ENCODE measurements around the gene KCTD1.
A peak's percentile ranks its signal among the peaks of the same experiment; 100 is the strongest.

KCTD1 gene

GRCh38 chr18:26575865-26576217 is 27.5 kb upstream of the KCTD1 start:
- no peak for DNase-seq
- Histone ChIP-seq H3K4me3 (ENCODE audit: low read depth, low read length) (no peak overlapping the region), H3K18ac (ENCODE audit: low read length) (no peak overlapping the region), H4K91ac (ENCODE audit: low read depth, low read length) (no peak overlapping the region), H3K9ac (ENCODE audit: low read length) (no peak overlapping the region), H3K23ac (ENCODE audit: low read length) (no peak overlapping the region), H3K79me1 (ENCODE audit: low read length) (no peaks in the 10 kb centered on the region), H2BK5ac (ENCODE audit: low read depth, low read length, poor library complexity) (no peak overlapping the region), H3K9me3 (ENCODE audit: insufficient read depth, low read depth, low read length) (no peaks in the 10 kb centered on the region), H2AK5ac (ENCODE audit: low read length) (no peak overlapping the region), H3K4me2 (ENCODE audit: low read length) (peak overlapping the region; percentile 92), H3K36me3 (ENCODE audit: control insufficient read depth in 1 of 2, insufficient read depth in 2 of 2, low read length in 2 of 2) (no peaks in the 10 kb centered on the region), H2AFZ (ENCODE audit: insufficient read depth, low read length, poor library complexity) (no peak overlapping the region), H3K27me3 (ENCODE audit: insufficient read depth, low read length) (no peaks in the 10 kb centered on the region), H3K79me2 (ENCODE audit: control insufficient read depth, insufficient read depth, low read length, poor library complexity) (no peaks in the 10 kb centered on the region), H2BK12ac (ENCODE audit: low read length) (no peak overlapping the region), H2BK120ac (ENCODE audit: insufficient read depth, low read length, poor library complexity) (no peak overlapping the region), H4K8ac (ENCODE audit: low read depth, low read length) (no peak overlapping the region), H4K12ac (ENCODE audit: low read depth, low read length) (no peak overlapping the region), H3K14ac (ENCODE audit: low read length) (no peak overlapping the region), H3K4ac (ENCODE audit: low read depth, low read length) (no peak overlapping the region), H3K4me1 (ENCODE audit: control insufficient read depth in 1 of 2, insufficient read depth in 2 of 2, low read length in 2 of 2) (no peaks in the 10 kb centered on the region), H3K27ac (ENCODE audit: low read depth, low read length) (no peak overlapping the region)
- WGBS (ENCODE audit: extremely low coverage, insufficient coverage, insufficient read length): no CpG with 5 or more reads among the region's 8 CpGs

GRCh38 chr18:26574958-26575864 is 26.9 kb upstream of the KCTD1 start:
- H4K12ac ChIP-seq (ENCODE audit: low read depth, low read length): no peak overlapping the region
- H3K23ac ChIP-seq (ENCODE audit: low read length): no peak overlapping the region
- H3K9ac ChIP-seq (ENCODE audit: low read length): peak overlapping the region; percentile 74
- H3K14ac ChIP-seq (ENCODE audit: low read length): no peak overlapping the region
- no peak overlapping the region for H2BK5ac ChIP-seq (ENCODE audit: low read depth, low read length, poor library complexity)
- H3K9me3 ChIP-seq (ENCODE audit: insufficient read depth, low read depth, low read length): no peaks in the 10 kb centered on the region
- H2AFZ ChIP-seq (ENCODE audit: insufficient read depth, low read length, poor library complexity): no peak overlapping the region
- peak overlapping the region; percentile 92 for H3K4me2 ChIP-seq (ENCODE audit: low read length)
- H4K8ac ChIP-seq (ENCODE audit: low read depth, low read length): no peak overlapping the region
- H3K36me3 ChIP-seq (ENCODE audit: control insufficient read depth in 1 of 2, insufficient read depth in 2 of 2, low read length in 2 of 2): no peaks in the 10 kb centered on the region
- peak overlapping the region; percentile 66 for H3K4me3 ChIP-seq (ENCODE audit: low read depth, low read length)
- no peaks in the 10 kb centered on the region for H3K79me2 ChIP-seq (ENCODE audit: control insufficient read depth, insufficient read depth, low read length, poor library complexity)
- no peak overlapping the region for H3K4ac ChIP-seq (ENCODE audit: low read depth, low read length)
- peak overlapping the region; percentile 9 for H4K91ac ChIP-seq (ENCODE audit: low read depth, low read length)
- peak overlapping the region; percentile 21 for H3K27ac ChIP-seq (ENCODE audit: low read depth, low read length)
- no peak overlapping the region for H2AK5ac ChIP-seq (ENCODE audit: low read length)
- no peaks in the 10 kb centered on the region for H3K79me1 ChIP-seq (ENCODE audit: low read length)
- no peaks in the 10 kb centered on the region for H3K4me1 ChIP-seq (ENCODE audit: control insufficient read depth in 1 of 2, insufficient read depth in 2 of 2, low read length in 2 of 2)
- no peak overlapping the region for H3K18ac ChIP-seq (ENCODE audit: low read length)
- WGBS (ENCODE audit: extremely low coverage, insufficient coverage, insufficient read length): no CpG with 5 or more reads among the region's 27 CpGs
- DNase-seq: peak in 1 of 2 donors; percentile 29
- no peak overlapping the region for H2BK12ac ChIP-seq (ENCODE audit: low read length)
- H3K27me3 ChIP-seq (ENCODE audit: insufficient read depth, low read length): no peaks in the 10 kb centered on the region
- no peak overlapping the region for H2BK120ac ChIP-seq (ENCODE audit: insufficient read depth, low read length, poor library complexity)

- Histone ChIP-seq H3K4ac (ENCODE audit: low read depth, low read length) (no peak overlapping the region), H3K79me1 (ENCODE audit: low read length) (no peaks in the 10 kb centered on the region), H3K79me2 (ENCODE audit: control insufficient read depth, insufficient read depth, low read length, poor library complexity) (no peaks in the 10 kb centered on the region), H3K4me1 (ENCODE audit: control insufficient read depth in 1 of 2, insufficient read depth in 2 of 2, low read length in 2 of 2) (no peaks in the 10 kb centered on the region), H2AFZ (ENCODE audit: insufficient read depth, low read length, poor library complexity) (no peak overlapping the region), H2BK5ac (ENCODE audit: low read depth, low read length, poor library complexity) (no peak overlapping the region), H3K27ac (ENCODE audit: low read depth, low read length) (no peak overlapping the region), H3K23ac (ENCODE audit: low read length) (no peak overlapping the region), H4K12ac (ENCODE audit: low read depth, low read length) (no peak overlapping the region), H4K8ac (ENCODE audit: low read depth, low read length) (no peak overlapping the region), H2BK12ac (ENCODE audit: low read length) (no peak overlapping the region), H3K36me3 (ENCODE audit: control insufficient read depth in 1 of 2, insufficient read depth in 2 of 2, low read length in 2 of 2) (no peaks in the 10 kb centered on the region), H3K18ac (ENCODE audit: low read length) (no peak overlapping the region), H3K4me3 (ENCODE audit: low read depth, low read length) (no peak overlapping the region), H3K4me2 (ENCODE audit: low read length) (no peak overlapping the region), H3K27me3 (ENCODE audit: insufficient read depth, low read length) (no peaks in the 10 kb centered on the region), H3K9ac (ENCODE audit: low read length) (no peak overlapping the region), H2AK5ac (ENCODE audit: low read length) (no peak overlapping the region), H2BK120ac (ENCODE audit: insufficient read depth, low read length, poor library complexity) (no peak overlapping the region), H4K91ac (ENCODE audit: low read depth, low read length) (no peak overlapping the region), H3K9me3 (ENCODE audit: insufficient read depth, low read depth, low read length) (no peaks in the 10 kb centered on the region), H3K14ac (ENCODE audit: low read length) (no peak overlapping the region)
- no peak for DNase-seq
- WGBS (ENCODE audit: extremely low coverage, insufficient coverage, insufficient read length): no CpG with 5 or more reads among the region's 5 CpGs
These were observed 20.7 kb upstream of the KCTD1 start for GRCh38 chr18:26568926-26569665.

- no CpG with 5 or more reads among the region's 1 CpG for WGBS (ENCODE audit: extremely low coverage, insufficient coverage, insufficient read length)
- Histone ChIP-seq H3K9ac (ENCODE audit: low read length) (no peak overlapping the region), H3K4me3 (ENCODE audit: low read depth, low read length) (no peak overlapping the region), H2BK5ac (ENCODE audit: low read depth, low read length, poor library complexity) (no peak overlapping the region), H3K79me2 (ENCODE audit: control insufficient read depth, insufficient read depth, low read length, poor library complexity) (no peaks in the 10 kb centered on the region), H3K9me3 (ENCODE audit: insufficient read depth, low read depth, low read length) (no peaks in the 10 kb centered on the region), H4K12ac (ENCODE audit: low read depth, low read length) (no peak overlapping the region), H3K23ac (ENCODE audit: low read length) (no peak overlapping the region), H2AFZ (ENCODE audit: insufficient read depth, low read length, poor library complexity) (no peak overlapping the region), H2AK5ac (ENCODE audit: low read length) (no peak overlapping the region), H3K4me1 (ENCODE audit: control insufficient read depth in 1 of 2, insufficient read depth in 2 of 2, low read length in 2 of 2) (no peaks in the 10 kb centered on the region), H2BK120ac (ENCODE audit: insufficient read depth, low read length, poor library complexity) (no peak overlapping the region), H3K27me3 (ENCODE audit: insufficient read depth, low read length) (no peaks in the 10 kb centered on the region), H3K14ac (ENCODE audit: low read length) (no peak overlapping the region), H3K4me2 (ENCODE audit: low read length) (no peak overlapping the region), H2BK12ac (ENCODE audit: low read length) (no peak overlapping the region), H3K27ac (ENCODE audit: low read depth, low read length) (no peak overlapping the region), H3K36me3 (ENCODE audit: control insufficient read depth in 1 of 2, insufficient read depth in 2 of 2, low read length in 2 of 2) (no peaks in the 10 kb centered on the region), H3K4ac (ENCODE audit: low read depth, low read length) (no peak overlapping the region), H4K8ac (ENCODE audit: low read depth, low read length) (no peak overlapping the region), H3K79me1 (ENCODE audit: low read length) (no peaks in the 10 kb centered on the region), H3K18ac (ENCODE audit: low read length) (no peak overlapping the region), H4K91ac (ENCODE audit: low read depth, low read length) (no peak overlapping the region)
- DNase-seq: no peak
These were observed 20.2 kb upstream of the KCTD1 start for GRCh38 chr18:26568513-26568912.
